AG09309 (cell line): ENCODE data around the gene BOLA1.
"Not testable (repeated sequence)": the region's sequence is repeated elsewhere in the genome, so short reads cannot be mapped to it uniquely, and the experiment has no call there.

Experiments used
- DNase-seq: peaks from one replicate; pipeline ENCODE4 v3.0.0-alpha.2; 2010; ENCODE audit warnings: low read depth
- H3K4me3 ChIP-seq: 2 replicates; pipeline ENCODE4 v1.5.1; 2011; ENCODE audit warnings: mild to moderate bottlenecking, low read depth, low read length, moderate library complexity; ENCODE audit not compliant: control insufficient read depth
- TF ChIP-seq, protein P1 (sequence below): IDR thresholded peaks from 2 replicates; pipeline ENCODE4 v1.5.1; 2011; ENCODE audit warnings: mild to moderate bottlenecking, low read depth, low read length, inconsistent platforms; ENCODE audit not compliant: insufficient read depth, control insufficient read depth; ENCODE audit errors: missing control alignments

BOLA1 gene

GRCh38 chr1:149886396-149887195, 12.8 kb upstream of the BOLA1 start:
- peak overlapping the region; percentile 66 for H3K4me3 ChIP-seq
- TF ChIP-seq, protein P1, sequence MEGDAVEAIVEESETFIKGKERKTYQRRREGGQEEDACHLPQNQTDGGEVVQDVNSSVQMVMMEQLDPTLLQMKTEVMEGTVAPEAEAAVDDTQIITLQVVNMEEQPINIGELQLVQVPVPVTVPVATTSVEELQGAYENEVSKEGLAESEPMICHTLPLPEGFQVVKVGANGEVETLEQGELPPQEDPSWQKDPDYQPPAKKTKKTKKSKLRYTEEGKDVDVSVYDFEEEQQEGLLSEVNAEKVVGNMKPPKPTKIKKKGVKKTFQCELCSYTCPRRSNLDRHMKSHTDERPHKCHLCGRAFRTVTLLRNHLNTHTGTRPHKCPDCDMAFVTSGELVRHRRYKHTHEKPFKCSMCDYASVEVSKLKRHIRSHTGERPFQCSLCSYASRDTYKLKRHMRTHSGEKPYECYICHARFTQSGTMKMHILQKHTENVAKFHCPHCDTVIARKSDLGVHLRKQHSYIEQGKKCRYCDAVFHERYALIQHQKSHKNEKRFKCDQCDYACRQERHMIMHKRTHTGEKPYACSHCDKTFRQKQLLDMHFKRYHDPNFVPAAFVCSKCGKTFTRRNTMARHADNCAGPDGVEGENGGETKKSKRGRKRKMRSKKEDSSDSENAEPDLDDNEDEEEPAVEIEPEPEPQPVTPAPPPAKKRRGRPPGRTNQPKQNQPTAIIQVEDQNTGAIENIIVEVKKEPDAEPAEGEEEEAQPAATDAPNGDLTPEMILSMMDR: no peak
- DNase-seq: peak; percentile 100

GRCh38 chr1:149887196-149887455, 12.2 kb upstream of the BOLA1 start:
- H3K4me3 ChIP-seq: peak overlapping the region; percentile 66
- not testable (repeated sequence) for DNase-seq

GRCh38 chr1:149887456-149888246, 11.7 kb upstream of the BOLA1 start:
- TF ChIP-seq, protein P1: no peak
- DNase-seq: peak; percentile 98
- H3K4me3 ChIP-seq: peak overlapping the region; percentile 66

DNA sequence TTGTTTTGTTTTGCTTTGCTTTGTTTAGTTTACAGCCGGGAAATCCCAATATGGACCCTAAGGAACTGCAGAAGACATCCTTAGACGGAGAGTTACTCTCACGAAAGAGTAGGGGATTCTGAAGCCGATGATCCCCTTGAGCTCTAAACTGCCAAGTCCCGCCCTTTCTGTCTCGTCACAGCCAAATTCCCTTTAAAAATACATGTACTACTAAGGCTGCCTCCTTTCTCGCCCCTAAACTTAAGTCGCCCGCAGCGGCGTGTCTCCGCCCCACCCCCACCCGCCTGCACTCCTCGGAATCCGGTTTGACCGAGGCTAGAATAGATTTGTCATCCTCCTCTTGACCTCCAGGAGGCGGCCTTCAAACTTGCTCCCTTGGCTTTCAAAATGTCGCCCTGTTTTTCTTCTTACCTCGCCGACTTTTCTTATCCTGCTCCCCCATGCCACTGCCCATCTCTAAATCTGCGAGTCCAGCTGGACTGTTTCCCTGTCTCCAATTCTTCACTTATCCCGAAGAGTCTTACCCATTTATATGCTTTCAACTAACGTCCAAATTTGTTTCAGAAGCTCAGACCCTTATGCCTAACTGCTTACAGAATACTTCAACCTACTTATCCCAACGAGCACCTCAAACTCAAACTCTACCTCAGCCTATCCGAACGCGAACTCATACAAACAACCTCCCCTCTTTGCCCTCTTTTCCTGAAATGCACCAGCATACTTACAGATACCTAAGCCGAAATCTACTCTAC, 10.9 kb upstream of the BOLA1 start:
- TF ChIP-seq, protein P1: peak; percentile 65
- H3K4me3 ChIP-seq: peak overlapping the region; percentile 46
- DNase-seq: peak; percentile 66

DNA sequence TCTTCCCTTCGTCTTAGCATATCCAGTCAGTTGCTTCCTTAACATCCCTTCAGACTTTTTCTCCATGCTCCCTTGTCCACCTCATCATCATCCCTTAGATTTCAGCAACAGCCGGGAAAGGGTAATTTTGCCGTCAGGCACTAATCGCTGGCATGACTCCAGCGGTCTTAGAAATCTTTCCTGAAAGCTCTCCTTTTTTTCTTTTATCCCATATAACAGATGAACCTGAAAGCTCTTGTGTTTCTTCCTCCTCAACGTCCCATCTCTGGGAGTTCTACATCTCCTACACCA, 10.4 kb upstream of the BOLA1 start:
- DNase-seq: no peak
- TF ChIP-seq, protein P1: no peak
- H3K4me3 ChIP-seq: peak overlapping the region; percentile 46

GRCh38 chr1:149896575-149896974, 2.8 kb upstream of the BOLA1 start:
- TF ChIP-seq, protein P1: no peak

DNA sequence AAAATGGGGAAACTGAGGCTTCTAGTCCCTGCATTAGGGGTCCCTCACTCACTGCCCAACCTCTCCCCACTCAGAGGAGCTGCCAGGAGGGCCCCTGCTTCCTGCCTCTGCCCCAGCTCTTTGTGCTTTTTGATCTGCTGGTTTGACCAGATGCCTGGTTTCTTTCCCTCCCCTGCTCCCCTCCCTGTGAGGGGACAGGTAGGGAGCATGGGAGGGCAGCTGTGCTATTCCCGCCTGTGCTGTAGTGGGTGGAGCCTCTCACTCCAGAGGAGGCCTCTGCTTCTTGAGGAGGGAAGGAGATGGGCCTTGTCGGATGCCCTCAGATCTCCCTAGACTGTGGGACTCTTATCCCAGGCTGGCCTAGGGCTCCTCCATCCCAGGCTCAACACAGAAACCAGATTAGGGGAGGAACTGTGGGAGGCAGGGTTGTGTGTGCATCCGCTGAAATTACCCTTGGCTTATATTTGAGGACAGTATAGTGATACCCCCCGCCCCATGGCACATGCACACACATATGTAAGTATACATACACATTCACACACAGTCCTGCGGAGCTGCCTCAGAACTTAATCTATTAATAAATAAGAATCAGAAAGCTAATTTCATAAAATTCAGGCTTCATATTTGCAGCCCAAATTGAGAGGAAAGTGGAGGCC, 4.6 kb downstream of the BOLA1 start:
- H3K4me3 ChIP-seq: no peak overlapping the region
- TF ChIP-seq, protein P1: no peak
- DNase-seq: no peak

More at GRCh38 chr1:149896575-149896974, 2.8 kb upstream of the BOLA1 start:
- H3K4me3 ChIP-seq: no peak overlapping the region
- DNase-seq: no peak
